GM19351 (cell line): Measurements from ENCODE around the gene USP30.
"Not testable (repeated sequence)": the region's sequence is repeated elsewhere in the genome, so short reads cannot be mapped to it uniquely, and the experiment has no call there.

Source experiments
- ATAC-seq: cut with Tn5 transposase; IDR thresholded peaks from one replicate; pipeline ENCODE4 v1.9.1; 2021; ENCODE audit warnings: mild to moderate bottlenecking, moderate library complexity; ENCODE audit not compliant: unreplicated experiment

Gene USP30

DNA sequence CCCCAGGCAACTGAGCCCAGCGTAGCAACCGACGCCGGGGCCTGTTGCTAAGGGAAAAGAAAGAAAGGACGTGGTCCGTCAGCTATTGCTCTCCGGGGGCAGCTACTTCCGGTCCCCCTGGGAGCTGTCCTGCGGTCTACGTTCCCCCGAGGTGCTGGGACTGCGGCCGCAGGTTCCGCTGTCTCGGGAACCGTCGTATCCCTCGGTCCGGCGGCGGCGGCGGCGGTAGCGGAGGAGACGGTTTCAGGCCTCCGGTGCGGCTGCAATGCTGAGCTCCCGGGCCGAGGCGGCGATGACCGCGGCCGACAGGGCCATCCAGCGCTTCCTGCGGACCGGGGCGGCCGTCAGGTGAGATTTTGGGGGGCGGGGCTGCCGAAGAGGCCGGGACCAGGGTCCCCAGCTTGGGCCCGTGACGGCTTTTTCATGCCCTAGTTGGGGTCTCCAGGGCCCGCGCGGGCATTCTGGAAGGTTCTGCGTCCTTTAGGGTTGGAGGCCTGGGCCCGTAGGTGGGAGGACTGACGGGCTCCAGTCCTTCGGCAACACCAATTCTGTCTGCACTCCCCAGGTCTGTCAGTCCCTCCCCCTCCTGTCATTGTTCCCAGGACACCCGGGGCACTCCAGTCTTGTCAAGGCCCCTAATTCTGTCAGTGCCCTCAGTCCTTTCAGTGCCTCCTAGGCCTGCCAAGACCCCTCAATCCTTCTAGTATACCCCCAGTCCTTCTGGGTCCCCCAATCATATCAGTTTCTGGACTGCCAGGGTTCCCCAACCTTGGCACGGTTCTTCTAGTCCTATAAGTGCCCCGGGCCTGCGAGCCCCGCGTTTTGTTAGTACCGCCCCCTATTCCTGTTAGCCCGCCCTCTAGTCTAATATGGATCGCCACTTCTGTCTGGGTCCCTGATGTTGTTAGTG, at the start of gene USP30:
USP30 (plus strand) TSS at position 163 of the 910 bp plus-strand sequence; CDS start at position 266, 103 bp downstream.
- ATAC-seq: peak; percentile 71

- no peak for ATAC-seq
These were observed 48.4 kb upstream of the USP30 start for GRCh38 chr12:109004017-109004416.

GRCh38 chr12:109009766-109010165, 42.6 kb upstream of the USP30 start:
- no peak for ATAC-seq

- ATAC-seq: no peak
These were observed 42.1 kb upstream of the USP30 start for GRCh38 chr12:109010259-109010658.

GRCh38 chr12:109014984-109015765, 37.2 kb upstream of the USP30 start:
- ATAC-seq: no peak

- no peak for ATAC-seq
These were observed 36.4 kb upstream of the USP30 start for GRCh38 chr12:109016016-109016415.

- ATAC-seq: no peak
These were observed 35.4 kb upstream of the USP30 start for GRCh38 chr12:109016978-109017377.

GRCh38 chr12:109018296-109018695, 34.1 kb upstream of the USP30 start:
- no peak for ATAC-seq

GRCh38 chr12:109020146-109020795, 32.1 kb upstream of the USP30 start:
- ATAC-seq: no peak

DNA sequence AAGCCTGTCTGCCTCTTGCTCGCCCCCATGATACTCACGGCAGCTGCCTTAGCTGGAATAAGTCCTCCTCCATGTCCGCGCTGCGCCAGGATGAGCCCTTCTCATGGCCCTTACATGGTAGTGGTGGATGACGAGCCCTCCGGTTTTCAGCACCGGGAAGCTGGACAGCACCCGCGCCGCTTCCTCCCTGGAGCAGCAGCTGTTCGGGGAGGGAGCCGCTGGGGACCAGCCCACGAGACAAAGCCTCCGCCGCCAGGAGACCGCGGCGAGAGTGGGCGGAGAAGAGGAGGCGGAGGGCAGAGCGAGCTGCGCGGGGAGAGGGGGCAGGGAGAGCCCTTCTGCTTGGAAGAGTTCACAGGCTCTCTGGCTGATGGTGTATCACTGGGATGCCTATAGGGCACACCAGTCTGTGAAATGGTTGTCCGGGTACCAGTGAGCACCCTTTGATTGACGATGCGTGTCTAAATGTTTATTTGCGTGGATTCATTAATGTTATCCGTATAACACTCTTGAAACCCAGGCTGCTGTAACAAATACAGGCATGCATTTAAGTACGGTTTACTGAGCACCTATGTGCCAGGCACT, 31.5 kb upstream of the USP30 start, which contains the start of gene SVOP:
SVOP (minus strand) TSS at position 273 of the 585 bp plus-strand sequence; CDS start at position 73, 200 bp downstream.
- no peak for ATAC-seq

- no peak for ATAC-seq
These were observed 24.6 kb upstream of the USP30 start for GRCh38 chr12:109027767-109028166.

GRCh38 chr12:109028624-109029023, 23.8 kb upstream of the USP30 start:
- ATAC-seq: not testable (repeated sequence)

DNA sequence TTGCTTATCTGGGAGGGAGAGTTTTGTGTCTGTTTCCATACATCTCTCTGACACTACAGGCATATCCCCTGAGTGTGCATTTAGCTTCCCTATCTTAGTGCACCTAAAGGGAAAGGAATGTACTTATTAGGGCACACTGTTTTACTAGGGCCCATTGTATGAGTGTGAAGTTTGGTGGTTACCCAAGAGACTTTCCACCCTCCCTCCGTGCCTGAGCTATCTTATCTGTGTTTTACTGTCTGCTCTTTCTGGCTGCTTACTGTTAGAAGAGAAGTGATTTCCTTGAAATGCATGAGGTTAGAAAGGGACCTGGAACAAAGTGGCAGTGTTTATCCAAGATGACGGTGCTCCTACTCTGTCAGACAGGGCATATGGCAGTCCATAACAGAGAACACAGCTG, 23.0 kb upstream of the USP30 start:
- no peak for ATAC-seq

DNA sequence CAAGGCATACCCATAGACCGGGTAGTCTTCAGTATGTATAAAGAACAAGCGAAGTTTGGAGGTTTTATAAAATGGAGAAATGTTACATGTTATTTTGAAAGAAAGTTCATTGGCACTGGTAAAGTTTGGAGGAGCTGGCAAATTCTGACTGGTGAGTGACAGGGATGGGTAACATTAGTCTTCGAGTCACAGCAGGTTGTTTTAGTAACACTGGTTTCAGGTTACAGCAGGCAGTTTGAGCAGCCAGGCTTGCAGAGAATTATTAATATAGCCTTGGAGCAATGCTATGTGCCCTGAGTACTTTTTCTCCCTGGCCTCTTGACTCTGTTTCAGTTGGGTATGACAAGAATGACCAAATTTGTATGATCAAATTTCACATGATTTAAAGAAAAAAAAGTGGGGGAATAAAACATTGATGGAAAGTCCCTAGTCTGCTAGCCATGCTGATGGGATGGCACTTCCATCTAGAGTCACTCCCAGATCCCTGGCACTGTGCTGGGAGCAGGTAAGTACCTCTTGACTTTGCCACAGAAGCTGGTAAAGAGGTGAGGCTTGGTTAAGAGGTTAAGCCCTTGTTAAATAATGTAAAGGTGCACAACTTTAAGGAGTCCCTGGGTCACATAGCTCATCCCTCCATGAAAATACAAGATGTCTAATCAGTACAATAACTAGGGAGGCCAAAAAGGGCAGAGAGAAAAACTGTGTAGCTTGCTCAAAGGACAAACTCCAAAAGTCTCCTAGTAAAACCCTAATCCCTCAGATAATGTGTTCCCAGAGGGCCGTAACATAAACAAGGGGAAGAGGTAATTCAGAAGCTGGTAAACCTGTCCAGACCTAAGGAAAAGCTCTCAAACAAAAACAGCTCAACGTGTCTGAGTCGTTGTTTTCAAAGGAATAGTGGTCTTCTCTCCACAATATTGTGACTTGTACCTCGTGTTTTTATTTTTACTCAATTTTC, 18.9 kb upstream of the USP30 start:
- ATAC-seq: no peak

- ATAC-seq: no peak
These were observed 15.4 kb upstream of the USP30 start for GRCh38 chr12:109036975-109037374.

- ATAC-seq: no peak
These were observed 8.1 kb upstream of the USP30 start for GRCh38 chr12:109044241-109044640.

- no peak for ATAC-seq
These were observed 5.1 kb upstream of the USP30 start for GRCh38 chr12:109047081-109047805.

DNA sequence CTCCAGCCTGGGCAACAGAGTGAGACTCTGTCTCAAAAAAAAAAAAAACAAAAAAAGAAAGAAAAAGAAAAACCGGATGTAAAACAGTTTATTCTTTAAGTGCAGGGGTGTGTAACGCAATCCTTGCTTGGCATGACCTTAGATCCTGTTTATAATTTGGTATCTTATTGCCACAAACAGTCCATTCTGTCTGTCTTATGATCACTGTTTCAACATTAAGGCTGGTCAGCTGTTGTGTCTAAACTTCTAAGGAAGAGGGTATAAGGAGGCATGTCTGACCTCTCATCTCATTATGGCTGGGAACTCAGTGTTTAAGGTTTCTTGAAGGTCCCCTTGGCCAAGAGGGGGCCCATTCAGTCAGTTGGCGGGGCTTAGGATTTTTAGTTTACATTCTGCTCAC, 3.7 kb upstream of the USP30 start:
- ATAC-seq: not testable (repeated sequence)

DNA sequence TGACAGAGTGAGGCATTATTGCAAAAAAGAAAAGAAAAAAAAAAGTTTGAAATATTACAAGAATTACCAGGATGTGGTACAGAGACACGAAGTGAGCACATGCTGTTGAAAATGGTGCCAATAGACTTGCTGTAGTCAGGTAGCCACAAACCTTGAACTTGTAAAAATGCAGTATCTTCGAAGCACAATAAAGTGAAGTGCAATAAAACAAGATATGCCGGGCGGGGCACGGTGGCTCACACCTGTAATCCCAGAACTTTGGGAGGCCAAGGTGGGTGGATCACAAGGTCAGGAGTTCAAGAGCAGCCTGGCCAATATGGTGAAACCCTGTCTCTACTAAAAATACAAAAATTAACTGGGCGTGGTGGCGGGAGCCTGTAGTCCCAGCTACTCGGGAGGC, 2.6 kb upstream of the USP30 start:
- not testable (repeated sequence) for ATAC-seq
